ENCODE results near the gene DSTN. TPM values are rescaled to one million over a fixed set of nuclear protein-coding genes. Genes with fewer than 3 reads are reported as not detected.

Gene DSTN
- total RNA-seq, 1 donor from 2014 or later = 326 TPM

DNA sequence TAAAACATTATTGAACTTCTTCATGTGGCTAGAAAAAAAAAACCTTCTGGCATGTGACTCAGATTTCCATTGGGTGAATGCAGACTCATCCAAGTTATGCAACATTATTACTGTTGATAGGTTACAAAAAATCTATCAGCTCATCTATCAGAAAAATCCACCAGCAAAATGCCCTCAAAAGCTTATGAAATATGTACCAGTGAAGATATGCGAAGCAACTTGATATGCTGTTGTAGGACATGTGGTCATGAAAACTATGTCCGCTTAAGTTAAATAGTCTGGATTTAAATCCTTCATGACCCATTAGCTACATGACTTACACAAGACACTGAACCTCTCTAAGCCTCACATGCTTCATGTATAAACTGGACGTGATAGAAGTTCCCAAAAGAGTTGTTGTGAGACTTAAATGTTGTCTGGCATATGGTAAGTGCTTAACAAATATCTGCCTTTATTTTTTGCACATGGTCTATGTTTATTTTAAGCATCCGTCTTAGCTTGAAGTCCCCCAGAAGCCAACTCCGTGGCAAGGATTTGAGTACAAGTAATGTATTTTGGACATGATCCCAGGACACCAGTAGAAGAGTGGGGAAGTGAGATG is 26.2 kb upstream of the DSTN start:
- Histone ChIP-seq H3K27ac (peak overlapping the region; percentile 50), H3K4me1 (peaks cover 17% of the 10 kb centered on the region), H3K4me3 (no peak overlapping the region), H3K36me3 (no peaks in the 10 kb centered on the region), H3K27me3 (no peaks in the 10 kb centered on the region), H3K9me3 (no peaks in the 10 kb centered on the region)
- no peak for DNase-seq (ENCODE audit: extremely low spot score in 2 of 2)
- intact Hi-C loops (cut with DNase I) = no loop called here
- TF ChIP-seq POLR2AphosphoS5 (IDR thresholded peaks at IDR 0.05; ENCODE audit: insufficient read depth in 1 of 2, low read depth in 1 of 2) (no peak), POLR2A (IDR thresholded peaks at IDR 0.05) (no peak)
- TF ChIP-seq, protein P1, sequence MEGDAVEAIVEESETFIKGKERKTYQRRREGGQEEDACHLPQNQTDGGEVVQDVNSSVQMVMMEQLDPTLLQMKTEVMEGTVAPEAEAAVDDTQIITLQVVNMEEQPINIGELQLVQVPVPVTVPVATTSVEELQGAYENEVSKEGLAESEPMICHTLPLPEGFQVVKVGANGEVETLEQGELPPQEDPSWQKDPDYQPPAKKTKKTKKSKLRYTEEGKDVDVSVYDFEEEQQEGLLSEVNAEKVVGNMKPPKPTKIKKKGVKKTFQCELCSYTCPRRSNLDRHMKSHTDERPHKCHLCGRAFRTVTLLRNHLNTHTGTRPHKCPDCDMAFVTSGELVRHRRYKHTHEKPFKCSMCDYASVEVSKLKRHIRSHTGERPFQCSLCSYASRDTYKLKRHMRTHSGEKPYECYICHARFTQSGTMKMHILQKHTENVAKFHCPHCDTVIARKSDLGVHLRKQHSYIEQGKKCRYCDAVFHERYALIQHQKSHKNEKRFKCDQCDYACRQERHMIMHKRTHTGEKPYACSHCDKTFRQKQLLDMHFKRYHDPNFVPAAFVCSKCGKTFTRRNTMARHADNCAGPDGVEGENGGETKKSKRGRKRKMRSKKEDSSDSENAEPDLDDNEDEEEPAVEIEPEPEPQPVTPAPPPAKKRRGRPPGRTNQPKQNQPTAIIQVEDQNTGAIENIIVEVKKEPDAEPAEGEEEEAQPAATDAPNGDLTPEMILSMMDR (IDR thresholded peaks at IDR 0.05) = no peak

DNA sequence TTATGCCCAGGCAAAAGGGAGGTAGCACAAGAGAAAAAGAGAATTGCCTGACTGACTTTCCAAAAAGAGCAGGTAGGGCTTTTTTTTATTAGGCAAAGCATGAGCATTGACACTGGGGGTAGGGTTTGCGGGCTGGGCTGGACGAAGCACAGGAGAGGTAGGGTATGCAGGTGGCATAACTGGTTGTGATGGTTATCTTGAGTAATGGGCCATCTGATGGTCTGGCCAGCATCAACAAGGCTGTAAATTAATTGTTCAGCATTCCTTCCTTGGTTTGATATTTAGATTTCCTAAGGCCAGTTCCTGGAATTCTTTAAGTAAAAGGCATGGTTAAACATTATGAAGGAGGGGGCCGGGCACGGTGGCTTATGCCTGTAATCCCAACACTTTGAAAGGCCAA is 24.7 kb upstream of the DSTN start:
- no peaks in the 10 kb centered on the region for H3K9me3 ChIP-seq
- TF ChIP-seq POLR2AphosphoS5 (IDR thresholded peaks at IDR 0.05; ENCODE audit: insufficient read depth in 1 of 2, low read depth in 1 of 2) (no peak), POLR2A (IDR thresholded peaks at IDR 0.05) (no peak)
- TF ChIP-seq, protein P1 (IDR thresholded peaks at IDR 0.05) = no peak
- H3K4me1 ChIP-seq = peaks cover 17% of the 10 kb centered on the region
- intact Hi-C loops (cut with DNase I) = no loop called here
- no peaks in the 10 kb centered on the region for H3K36me3 ChIP-seq
- H3K4me3 ChIP-seq = no peak overlapping the region
- DNase-seq (ENCODE audit: extremely low spot score in 2 of 2) = no peak
- H3K27me3 ChIP-seq = no peaks in the 10 kb centered on the region
- peak overlapping the region; percentile 50 for H3K27ac ChIP-seq

DNA sequence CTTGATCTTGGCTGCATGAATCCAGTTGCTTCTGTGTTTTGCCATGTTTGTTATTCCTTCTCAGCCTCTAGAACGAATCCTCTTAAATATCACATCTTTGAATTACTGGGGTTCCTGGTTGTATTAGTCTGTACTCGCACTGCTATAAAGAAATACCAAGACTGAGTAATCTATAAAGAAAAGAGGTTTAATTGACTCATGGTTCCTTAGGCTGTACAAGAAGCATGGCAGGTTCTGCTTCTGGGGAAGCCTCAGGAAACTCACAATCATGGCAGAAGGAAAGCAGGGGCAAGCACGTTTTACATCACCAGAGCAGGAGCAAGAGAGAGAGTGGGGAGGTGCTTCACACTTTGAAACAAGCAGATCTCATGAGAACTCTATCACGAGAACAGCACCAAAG is 20.7 kb upstream of the DSTN start:
- Histone ChIP-seq H3K9me3 (no peaks in the 10 kb centered on the region), H3K27ac (no peak overlapping the region), H3K4me1 (peaks cover 5% of the 10 kb centered on the region), H3K27me3 (no peaks in the 10 kb centered on the region), H3K36me3 (no peaks in the 10 kb centered on the region), H3K4me3 (no peak overlapping the region)
- no peak for DNase-seq (ENCODE audit: extremely low spot score in 2 of 2)
- TF ChIP-seq, protein P1 (IDR thresholded peaks at IDR 0.05) = no peak
- no peak for TF ChIP-seq POLR2AphosphoS5 (IDR thresholded peaks at IDR 0.05; ENCODE audit: insufficient read depth in 1 of 2, low read depth in 1 of 2)
- TF ChIP-seq POLR2A (IDR thresholded peaks at IDR 0.05) = no peak
- intact Hi-C loops (cut with DNase I) = no loop called here

DNA sequence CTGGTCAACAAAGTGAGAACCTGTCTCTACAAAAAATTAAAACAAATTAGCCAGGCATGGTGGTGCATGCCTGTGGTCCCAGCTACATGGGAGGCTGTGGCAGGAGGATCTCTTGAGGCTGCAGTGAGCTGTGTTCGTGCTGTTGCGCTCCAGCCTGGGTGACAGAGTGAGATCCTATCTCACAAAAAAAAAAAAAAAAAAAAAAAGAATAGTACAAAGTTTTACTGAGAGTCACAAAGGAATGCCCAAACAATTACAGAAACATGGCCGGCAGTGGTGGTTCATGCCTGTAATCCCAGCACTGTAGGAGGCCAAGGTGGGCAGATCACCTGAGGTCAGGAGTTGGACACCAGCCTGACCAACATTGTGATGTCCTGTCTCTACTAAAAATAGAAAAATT is 14.8 kb upstream of the DSTN start:
- peaks cover 30% of the 10 kb centered on the region for H3K4me1 ChIP-seq
- TF ChIP-seq, protein P1 (IDR thresholded peaks at IDR 0.05) = no peak
- TF ChIP-seq POLR2AphosphoS5 (IDR thresholded peaks at IDR 0.05; ENCODE audit: insufficient read depth in 1 of 2, low read depth in 1 of 2) = no peak
- no peak for TF ChIP-seq POLR2A (IDR thresholded peaks at IDR 0.05)
- DNase-seq (ENCODE audit: extremely low spot score in 2 of 2) = no peak

DNA sequence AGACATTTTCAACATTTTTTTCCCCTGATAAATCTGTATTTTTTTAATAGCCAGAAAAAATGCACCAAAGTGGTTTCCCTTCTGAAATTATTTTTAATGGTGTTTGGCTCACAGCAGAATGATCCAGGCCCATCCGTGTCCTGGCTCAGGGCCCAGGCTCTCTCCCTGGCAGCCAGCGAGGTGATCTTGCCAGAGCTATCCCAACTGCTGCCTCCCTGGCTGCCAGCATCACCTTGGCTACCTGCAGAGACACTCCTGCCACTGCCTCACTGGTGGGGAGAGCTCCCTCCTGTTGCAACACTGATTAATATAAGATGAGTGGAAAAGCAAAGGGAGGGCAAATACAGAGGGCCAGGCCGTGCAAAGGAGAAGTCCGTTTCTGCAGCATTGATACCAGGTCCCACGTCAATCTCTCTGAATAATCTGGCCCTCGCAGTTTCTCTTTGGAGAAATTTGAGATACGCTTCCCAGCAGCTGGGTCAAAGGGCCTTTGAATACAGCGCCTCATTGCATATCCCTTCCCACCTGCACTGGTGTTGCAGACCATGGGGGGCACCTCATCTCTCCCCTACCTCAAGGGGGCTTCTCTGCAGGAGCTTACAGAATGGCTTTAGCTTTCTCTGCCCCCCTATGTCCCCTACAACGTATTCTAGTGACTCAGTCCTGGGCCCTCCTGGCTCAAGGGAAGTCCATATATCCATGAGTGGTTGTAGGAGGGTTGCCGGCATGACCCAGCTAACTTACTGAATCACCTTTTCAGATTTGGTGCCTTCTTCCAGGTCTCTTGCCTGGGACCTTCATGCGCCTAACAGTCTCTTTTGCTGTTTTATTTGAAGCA is 12.8 kb upstream of the DSTN start:
- Histone ChIP-seq H3K27ac (peak overlapping the region; percentile 81), H3K4me1 (peaks cover 30% of the 10 kb centered on the region), H3K4me3 (no peak overlapping the region), H3K9me3 (no peaks in the 10 kb centered on the region), H3K36me3 (no peaks in the 10 kb centered on the region), H3K27me3 (no peaks in the 10 kb centered on the region)
- no peak for DNase-seq (ENCODE audit: extremely low spot score in 2 of 2)
- TF ChIP-seq, protein P1 (IDR thresholded peaks at IDR 0.05) = no peak
- TF ChIP-seq POLR2AphosphoS5 (IDR thresholded peaks at IDR 0.05; ENCODE audit: insufficient read depth in 1 of 2, low read depth in 1 of 2) (peak; percentile 16 to 52), POLR2A (IDR thresholded peaks at IDR 0.05) (no peak)
- intact Hi-C loops (cut with DNase I) = no loop called here

More for the DNA sequence above, 14.8 kb upstream of the DSTN start:
- no peaks in the 10 kb centered on the region for H3K36me3 ChIP-seq
- H3K27me3 ChIP-seq = no peaks in the 10 kb centered on the region
- no peak overlapping the region for H3K27ac ChIP-seq
- no peak overlapping the region for H3K4me3 ChIP-seq
- intact Hi-C loops (cut with DNase I) = no loop called here
- H3K9me3 ChIP-seq = no peaks in the 10 kb centered on the region
